ENCODE measurements around the gene CCN2. TPM values are rescaled to one million over a fixed set of nuclear protein-coding genes. Genes with fewer than 3 reads are reported as not detected.

Gene CCN2
- total RNA-seq, 2 donors from 2014 or later, result 28.6 to 29.4 TPM

GRCh38 chr6:131923356-131923755 lies 27.8 kb downstream of the CCN2 start:
- Mint-ChIP-seq H3K4me1 (no peaks in the 10 kb centered on the region), H3K27ac (no peak overlapping the region), H3K9me3 (peaks cover 3% of the 10 kb centered on the region), H3K27me3 (ENCODE audit: insufficient read depth) (no peaks in the 10 kb centered on the region), H3K36me3 (ENCODE audit: low read depth) (peaks cover 18% of the 10 kb centered on the region), H3K4me3 (no peak overlapping the region)
- Histone ChIP-seq H3K36me3 (ENCODE audit: control insufficient read depth, insufficient read depth, low read length) (no peaks in the 10 kb centered on the region), H3K9ac (ENCODE audit: extremely low read depth, low read length, poor library complexity, severe bottlenecking) (no peak overlapping the region), H3K4me3 (ENCODE audit: low read length) (no peak overlapping the region), H3K9me3 (ENCODE audit: control insufficient read depth, low read length) (no peaks in the 10 kb centered on the region), H3K27ac (ENCODE audit: low read depth, low read length) (no peak overlapping the region), H3K27me3 (ENCODE audit: control insufficient read depth, insufficient read depth, low read length, poor library complexity, severe bottlenecking) (no peaks in the 10 kb centered on the region), H3K4me1 (ENCODE audit: control insufficient read depth, insufficient read depth, low read length) (no peaks in the 10 kb centered on the region)
- TF ChIP-seq CTCF (conservative IDR thresholded peaks at IDR 0.05), result peak; percentile 92
- WGBS, 2 experiments (ENCODE audit: insufficient coverage in 1 of 2, insufficient read length in 1 of 2), result 0 to 23% methylated on average over 1 to 2 of the region's 2 CpGs
- peak; percentile 93 for DNase-seq

GRCh38 chr6:131920656-131921055 lies 30.5 kb downstream of the CCN2 start:
- H3K36me3 Mint-ChIP-seq (ENCODE audit: low read depth), result peaks cover 35% of the 10 kb centered on the region
- H3K9me3 Mint-ChIP-seq, result peaks cover 9% of the 10 kb centered on the region

GRCh38 chr6:131918650-131919355 lies 32.4 kb downstream of the CCN2 start:
- H3K4me3 Mint-ChIP-seq, result no peak overlapping the region
- H3K4me1 ChIP-seq (ENCODE audit: control insufficient read depth, insufficient read depth, low read length), result no peaks in the 10 kb centered on the region
- peaks cover 47% of the 10 kb centered on the region for H3K36me3 Mint-ChIP-seq (ENCODE audit: low read depth)
- no peak overlapping the region for H3K4me3 ChIP-seq (ENCODE audit: low read length)
- DNase-seq, result peak; percentile 63
- no peak overlapping the region for H3K27ac Mint-ChIP-seq
- no peaks in the 10 kb centered on the region for H3K27me3 Mint-ChIP-seq (ENCODE audit: insufficient read depth)
- H3K36me3 ChIP-seq (ENCODE audit: control insufficient read depth, insufficient read depth, low read length), result no peaks in the 10 kb centered on the region
- peaks cover 9% of the 10 kb centered on the region for H3K9me3 Mint-ChIP-seq
- no peak overlapping the region for H3K9ac ChIP-seq (ENCODE audit: extremely low read depth, low read length, poor library complexity, severe bottlenecking)
- no peak for TF ChIP-seq CTCF (conservative IDR thresholded peaks at IDR 0.05)
- no peaks in the 10 kb centered on the region for H3K27me3 ChIP-seq (ENCODE audit: control insufficient read depth, insufficient read depth, low read length, poor library complexity, severe bottlenecking)
- H3K9me3 ChIP-seq (ENCODE audit: control insufficient read depth, low read length), result no peaks in the 10 kb centered on the region
- no peak overlapping the region for H3K27ac ChIP-seq (ENCODE audit: low read depth, low read length)
- 87% methylated on average over 4 to 9 of the region's 9 CpGs for WGBS, 2 experiments (ENCODE audit: insufficient coverage in 1 of 2, insufficient read length in 1 of 2)
- no peaks in the 10 kb centered on the region for H3K4me1 Mint-ChIP-seq

More at GRCh38 chr6:131920656-131921055, 30.5 kb downstream of the CCN2 start:
- 85% methylated on average over 2 of the region's 3 CpGs; no CpG with 5 or more reads in 1 of the 2 experiments for WGBS, 2 experiments (ENCODE audit: insufficient coverage in 1 of 2, insufficient read length in 1 of 2)
- Mint-ChIP-seq H3K4me3 (no peak overlapping the region), H3K27me3 (ENCODE audit: insufficient read depth) (no peaks in the 10 kb centered on the region), H3K4me1 (no peaks in the 10 kb centered on the region), H3K27ac (no peak overlapping the region)
- no peaks in the 10 kb centered on the region for H3K4me1 ChIP-seq (ENCODE audit: control insufficient read depth, insufficient read depth, low read length)
- H3K36me3 ChIP-seq (ENCODE audit: control insufficient read depth, insufficient read depth, low read length), result no peaks in the 10 kb centered on the region
- H3K9ac ChIP-seq (ENCODE audit: extremely low read depth, low read length, poor library complexity, severe bottlenecking), result no peak overlapping the region
- no peak overlapping the region for H3K27ac ChIP-seq (ENCODE audit: low read depth, low read length)
- H3K9me3 ChIP-seq (ENCODE audit: control insufficient read depth, low read length), result no peaks in the 10 kb centered on the region
- no peak for DNase-seq
- no peaks in the 10 kb centered on the region for H3K27me3 ChIP-seq (ENCODE audit: control insufficient read depth, insufficient read depth, low read length, poor library complexity, severe bottlenecking)
- no peak overlapping the region for H3K4me3 ChIP-seq (ENCODE audit: low read length)
- no peak for TF ChIP-seq CTCF (conservative IDR thresholded peaks at IDR 0.05)

Data from endodermal cell (in vitro differentiated cells).